Measurements from ENCODE around the gene SLC30A5.

SLC30A5 gene

GRCh38 chr5:69078921-69079540 is 14.8 kb upstream of the SLC30A5 start:
- H3K4me3 ChIP-seq (ENCODE audit: low read length, poor library complexity, severe bottlenecking) = no peak overlapping the region
- H3K4me2 ChIP-seq (ENCODE audit: low read depth, low read length, poor library complexity, severe bottlenecking) = no peak overlapping the region
- H3F3A ChIP-seq (ENCODE audit: low read depth) = no peaks in the 10 kb centered on the region
- H3K9ac ChIP-seq (ENCODE audit: low read depth, low read length, poor library complexity, severe bottlenecking) = no peak overlapping the region
- H4K20me1 ChIP-seq (ENCODE audit: insufficient read depth, low read length, poor library complexity, severe bottlenecking) = no peaks in the 10 kb centered on the region
- no peaks in the 10 kb centered on the region for H3K79me2 ChIP-seq (ENCODE audit: insufficient read depth, low read length)
- H3K9me3 ChIP-seq (ENCODE audit: insufficient read depth, low read depth, low read length) = no peaks in the 10 kb centered on the region
- peak overlapping the region; percentile 46; the same call in 1 of the 2 replicates for H2AFZ ChIP-seq (ENCODE audit: low read length)
- H3K27me3 ChIP-seq (ENCODE audit: insufficient read depth, low read length, poor library complexity, severe bottlenecking) = no peaks in the 10 kb centered on the region
- H3K36me3 ChIP-seq (ENCODE audit: insufficient read depth, low read length) = no peaks in the 10 kb centered on the region
- TF ChIP-seq CTCF (conservative IDR thresholded peaks at IDR 0.05; ENCODE audit: low read length) = no peak
- TF ChIP-seq EZH2phosphoT487 (IDR thresholded peaks at IDR 0.05; ENCODE audit: borderline replicate concordance) = no peak
- no peaks in the 10 kb centered on the region for H3K9me2 ChIP-seq (replicated peaks; ENCODE audit: low read depth, low read length)
- peaks cover 11% of the 10 kb centered on the region for H3K4me1 ChIP-seq (ENCODE audit: insufficient read depth, low read length, poor library complexity, severe bottlenecking)

GRCh38 chr5:69079556-69079955 is 14.3 kb upstream of the SLC30A5 start:
- H3K4me3 ChIP-seq (ENCODE audit: low read length, poor library complexity, severe bottlenecking) = no peak overlapping the region
- no peak overlapping the region for H2AFZ ChIP-seq (ENCODE audit: low read length)
- H3F3A ChIP-seq (ENCODE audit: low read depth) = no peaks in the 10 kb centered on the region
- H3K9me2 ChIP-seq (replicated peaks; ENCODE audit: low read depth, low read length) = no peaks in the 10 kb centered on the region
- no peaks in the 10 kb centered on the region for H4K20me1 ChIP-seq (ENCODE audit: insufficient read depth, low read length, poor library complexity, severe bottlenecking)
- H3K4me2 ChIP-seq (ENCODE audit: low read depth, low read length, poor library complexity, severe bottlenecking) = no peak overlapping the region
- TF ChIP-seq CTCF (conservative IDR thresholded peaks at IDR 0.05; ENCODE audit: low read length) = no peak
- no peak for TF ChIP-seq EZH2phosphoT487 (IDR thresholded peaks at IDR 0.05; ENCODE audit: borderline replicate concordance)
- no peak overlapping the region for H3K9ac ChIP-seq (ENCODE audit: low read depth, low read length, poor library complexity, severe bottlenecking)
- peaks cover 11% of the 10 kb centered on the region for H3K4me1 ChIP-seq (ENCODE audit: insufficient read depth, low read length, poor library complexity, severe bottlenecking)
- H3K79me2 ChIP-seq (ENCODE audit: insufficient read depth, low read length) = no peaks in the 10 kb centered on the region
- H3K9me3 ChIP-seq (ENCODE audit: insufficient read depth, low read depth, low read length) = no peaks in the 10 kb centered on the region
- no peaks in the 10 kb centered on the region for H3K36me3 ChIP-seq (ENCODE audit: insufficient read depth, low read length)
- H3K27me3 ChIP-seq (ENCODE audit: insufficient read depth, low read length, poor library complexity, severe bottlenecking) = no peaks in the 10 kb centered on the region

GRCh38 chr5:69083412-69083811 is 10.4 kb upstream of the SLC30A5 start:
- Histone ChIP-seq H3F3A (ENCODE audit: low read depth) (no peaks in the 10 kb centered on the region), H3K9me2 (replicated peaks; ENCODE audit: low read depth, low read length) (no peaks in the 10 kb centered on the region), H3K4me2 (ENCODE audit: low read depth, low read length, poor library complexity, severe bottlenecking) (no peak overlapping the region), H3K4me1 (ENCODE audit: insufficient read depth, low read length, poor library complexity, severe bottlenecking) (peaks cover 3% of the 10 kb centered on the region), H3K27me3 (ENCODE audit: insufficient read depth, low read length, poor library complexity, severe bottlenecking) (no peaks in the 10 kb centered on the region), H3K79me2 (ENCODE audit: insufficient read depth, low read length) (no peaks in the 10 kb centered on the region), H3K4me3 (ENCODE audit: low read length, poor library complexity, severe bottlenecking) (no peak overlapping the region), H4K20me1 (ENCODE audit: insufficient read depth, low read length, poor library complexity, severe bottlenecking) (no peaks in the 10 kb centered on the region), H3K9ac (ENCODE audit: low read depth, low read length, poor library complexity, severe bottlenecking) (no peak overlapping the region), H3K9me3 (ENCODE audit: insufficient read depth, low read depth, low read length) (no peaks in the 10 kb centered on the region), H3K36me3 (ENCODE audit: insufficient read depth, low read length) (no peaks in the 10 kb centered on the region), H2AFZ (ENCODE audit: low read length) (peak overlapping the region; percentile 95)
- TF ChIP-seq CTCF (conservative IDR thresholded peaks at IDR 0.05; ENCODE audit: low read length) (no peak), EZH2phosphoT487 (IDR thresholded peaks at IDR 0.05; ENCODE audit: borderline replicate concordance) (no peak)

All from Loucy (cell line).